Stimulated activated CD4-positive, alpha-beta T cell treated with anti-CD3 and anti-CD28 coated beads, Interleukin-1b, Interleukin-23, amount 100 ng/mL, for 1 hour (primary cell): ENCODE data around the gene DNAJC6.
"Not testable (repeated sequence)": the region's sequence is repeated elsewhere in the genome, so short reads cannot be mapped to it uniquely, and the experiment has no call there.

Experiments
- DNase-seq, 2 donors: peaks; one replicate each; pipeline ENCODE4 v3.0.0-alpha.2; 2020; ENCODE audit warnings: low read depth in 2 of 2

The DNAJC6 gene

GRCh38 chr1:65429078-65429477 is 119.7 kb downstream of the DNAJC6 start:
- DNase-seq: no peak

GRCh38 chr1:65429806-65430205 is 120.5 kb downstream of the DNAJC6 start:
- DNase-seq: no peak

- DNase-seq: no peak
These were observed 121.9 kb downstream of the DNAJC6 start for GRCh38 chr1:65431111-65431705.

GRCh38 chr1:65432918-65433317 is 123.6 kb downstream of the DNAJC6 start:
- DNase-seq: no peak

- no peak for DNase-seq
These were observed 124.9 kb downstream of the DNAJC6 start for GRCh38 chr1:65434255-65434654.

- DNase-seq: no peak
These were observed 125.4 kb downstream of the DNAJC6 start for GRCh38 chr1:65434760-65435159.

- DNase-seq: no peak
These were observed 126.6 kb downstream of the DNAJC6 start for GRCh38 chr1:65435987-65436386.

- DNase-seq: no peak
These were observed 128.3 kb downstream of the DNAJC6 start for GRCh38 chr1:65437616-65438015.

GRCh38 chr1:65440322-65440900 is 131.1 kb downstream of the DNAJC6 start:
- no peak for DNase-seq

GRCh38 chr1:65440915-65441314 is 131.6 kb downstream of the DNAJC6 start:
- DNase-seq: no peak

GRCh38 chr1:65441464-65441863 is 132.1 kb downstream of the DNAJC6 start:
- no peak for DNase-seq

GRCh38 chr1:65442442-65442841 is 133.1 kb downstream of the DNAJC6 start:
- no peak for DNase-seq

GRCh38 chr1:65443647-65444046 is 134.3 kb downstream of the DNAJC6 start:
- no peak for DNase-seq

GRCh38 chr1:65444128-65444640 is 134.8 kb downstream of the DNAJC6 start:
- DNase-seq: no peak

GRCh38 chr1:65445837-65446236 is 136.5 kb downstream of the DNAJC6 start:
- no peak for DNase-seq

GRCh38 chr1:65449214-65449823 is 140.0 kb downstream of the DNAJC6 start:
- no peak for DNase-seq

GRCh38 chr1:65455678-65456077 is 146.3 kb downstream of the DNAJC6 start:
- DNase-seq: not testable (repeated sequence)

GRCh38 chr1:65456481-65456880 is 147.1 kb downstream of the DNAJC6 start:
- no peak for DNase-seq

GRCh38 chr1:65457868-65458267 is 148.5 kb downstream of the DNAJC6 start:
- DNase-seq: no peak

- no peak for DNase-seq
These were observed 149.5 kb downstream of the DNAJC6 start for GRCh38 chr1:65458730-65459396.

GRCh38 chr1:65459397-65459768 is 150.0 kb downstream of the DNAJC6 start:
- DNase-seq: no peak
